DND-41 (cell line): ENCODE data around the gene GRIK2.

Experiments
- ATAC-seq: fragments of 200-7000 bp; cut with Tn5 transposase; 3 replicates; pipeline ENCODE4 v1.9.1; 2021; ENCODE audit warnings: low read depth; ENCODE audit not compliant: insufficient read depth
- DNase-seq: peaks from one replicate; pipeline ENCODE4 v3.0.0-alpha.2; 2020
- H2AFZ ChIP-seq: 2 replicates; pipeline ENCODE4 v1.6.0; 2012; ENCODE audit warnings: low read depth, low read length
- H3K27ac ChIP-seq: 2 replicates; pipeline ENCODE4 v1.5.1; 2012; ENCODE audit warnings: low read length, inconsistent platforms
- H3K27me3 ChIP-seq: fragments of 200-600 bp; sonication (generic); 2 replicates; pipeline ENCODE4 v1.6.0; 2012; ENCODE audit warnings: low read length, mild to moderate bottlenecking, inconsistent platforms; ENCODE audit not compliant: insufficient read depth, poor library complexity
- H3K36me3 ChIP-seq: 2 replicates; pipeline ENCODE4 v1.5.1; 2012; ENCODE audit warnings: low read length, inconsistent platforms; ENCODE audit not compliant: insufficient read depth
- H3K4me1 ChIP-seq: 2 replicates; pipeline ENCODE4 v1.5.1; 2012; ENCODE audit warnings: mild to moderate bottlenecking, low read length; ENCODE audit not compliant: insufficient read depth
- H3K4me2 ChIP-seq: 2 replicates; pipeline ENCODE4 v1.6.0; 2012; ENCODE audit warnings: mild to moderate bottlenecking, moderate library complexity, low read length, inconsistent platforms; ENCODE audit not compliant: insufficient read depth
- H3K4me3 ChIP-seq, 2 experiments: fragments of 200-600 bp in 1 of 2; shearing (Covaris generic) in 1 of 2; 2 replicates each; pipeline ENCODE4 v1.5.1; 2012 to 2016; ENCODE audit warnings: inconsistent platforms in 2 of 2, low read length in 2 of 2, mild to moderate bottlenecking in 2 of 2, low read depth in 1 of 2, moderate library complexity in 1 of 2
- H3K79me2 ChIP-seq: 2 replicates; pipeline ENCODE4 v1.6.0; 2012; ENCODE audit warnings: low read length, inconsistent platforms; ENCODE audit not compliant: insufficient read depth
- H3K9ac ChIP-seq: 2 replicates; pipeline ENCODE4 v1.6.0; 2012; ENCODE audit warnings: low read depth, mild to moderate bottlenecking, inconsistent platforms, low read length, moderate library complexity
- H3K9me3 ChIP-seq: 2 replicates; pipeline ENCODE4 v1.5.1; 2012; ENCODE audit warnings: low read length, moderate library complexity, mild to moderate bottlenecking, inconsistent platforms; ENCODE audit not compliant: insufficient read depth, severe bottlenecking
- H4K20me1 ChIP-seq: 2 replicates; pipeline ENCODE4 v1.6.0; 2012; ENCODE audit warnings: low read length; ENCODE audit not compliant: insufficient read depth
- EZH2 ChIP-seq: IDR thresholded peaks from 3 replicates; pipeline ENCODE4 v1.6.1; 2012; ENCODE audit warnings: borderline replicate concordance, low read depth, mild to moderate bottlenecking, moderate library complexity, low read length, inconsistent platforms; ENCODE audit not compliant: severe bottlenecking
- TF ChIP-seq, protein P1 (sequence below): IDR thresholded peaks from 2 replicates; pipeline ENCODE4 v1.5.1; 2012; ENCODE audit warnings: borderline replicate concordance, low read length, moderate library complexity, mild to moderate bottlenecking; ENCODE audit not compliant: poor library complexity, severe bottlenecking; ENCODE audit errors: extremely low read depth

The GRIK2 gene

GRCh38 chr6:102114402-102114801 lies 720.9 kb downstream of the GRIK2 start:
- H3K79me2 ChIP-seq, result no peaks in the 10 kb centered on the region
- no peaks in the 10 kb centered on the region for H3K27me3 ChIP-seq
- H3K27ac ChIP-seq, result no peak overlapping the region
- H3K4me3 ChIP-seq, result no peak overlapping the region
- no peak overlapping the region for H2AFZ ChIP-seq
- no peak overlapping the region for H3K4me2 ChIP-seq
- H3K4me1 ChIP-seq, result no peaks in the 10 kb centered on the region
- no peaks in the 10 kb centered on the region for H3K36me3 ChIP-seq
- H3K9ac ChIP-seq, result no peak overlapping the region
- no peaks in the 10 kb centered on the region for H4K20me1 ChIP-seq
- DNase-seq, result no peak
- no peak for TF ChIP-seq EZH2
- TF ChIP-seq, protein P1, sequence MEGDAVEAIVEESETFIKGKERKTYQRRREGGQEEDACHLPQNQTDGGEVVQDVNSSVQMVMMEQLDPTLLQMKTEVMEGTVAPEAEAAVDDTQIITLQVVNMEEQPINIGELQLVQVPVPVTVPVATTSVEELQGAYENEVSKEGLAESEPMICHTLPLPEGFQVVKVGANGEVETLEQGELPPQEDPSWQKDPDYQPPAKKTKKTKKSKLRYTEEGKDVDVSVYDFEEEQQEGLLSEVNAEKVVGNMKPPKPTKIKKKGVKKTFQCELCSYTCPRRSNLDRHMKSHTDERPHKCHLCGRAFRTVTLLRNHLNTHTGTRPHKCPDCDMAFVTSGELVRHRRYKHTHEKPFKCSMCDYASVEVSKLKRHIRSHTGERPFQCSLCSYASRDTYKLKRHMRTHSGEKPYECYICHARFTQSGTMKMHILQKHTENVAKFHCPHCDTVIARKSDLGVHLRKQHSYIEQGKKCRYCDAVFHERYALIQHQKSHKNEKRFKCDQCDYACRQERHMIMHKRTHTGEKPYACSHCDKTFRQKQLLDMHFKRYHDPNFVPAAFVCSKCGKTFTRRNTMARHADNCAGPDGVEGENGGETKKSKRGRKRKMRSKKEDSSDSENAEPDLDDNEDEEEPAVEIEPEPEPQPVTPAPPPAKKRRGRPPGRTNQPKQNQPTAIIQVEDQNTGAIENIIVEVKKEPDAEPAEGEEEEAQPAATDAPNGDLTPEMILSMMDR, result peak; percentile 31
- no peak for ATAC-seq
- H3K9me3 ChIP-seq, result no peaks in the 10 kb centered on the region

- Histone ChIP-seq H3K27ac (no peak overlapping the region), H2AFZ (no peak overlapping the region), H3K4me3 (no peak overlapping the region), H3K9ac (no peak overlapping the region), H3K4me2 (no peak overlapping the region), H3K36me3 (no peaks in the 10 kb centered on the region), H3K9me3 (no peaks in the 10 kb centered on the region), H3K79me2 (no peaks in the 10 kb centered on the region), H3K27me3 (no peaks in the 10 kb centered on the region), H4K20me1 (no peaks in the 10 kb centered on the region), H3K4me1 (no peaks in the 10 kb centered on the region)
- no peak for ATAC-seq
- no peak for TF ChIP-seq EZH2
- TF ChIP-seq, protein P1, result no peak
- DNase-seq, result no peak
Measured at GRCh38 chr6:102115911-102116310, 722.4 kb downstream of the GRIK2 start.

GRCh38 chr6:102118034-102118433 lies 724.5 kb downstream of the GRIK2 start:
- no peaks in the 10 kb centered on the region for H3K4me1 ChIP-seq
- no peak overlapping the region for H3K4me3 ChIP-seq
- no peaks in the 10 kb centered on the region for H3K36me3 ChIP-seq
- H3K27me3 ChIP-seq, result no peaks in the 10 kb centered on the region
- ATAC-seq (no peak), DNase-seq (no peak)
- no peak overlapping the region for H3K9ac ChIP-seq
- H3K4me2 ChIP-seq, result no peak overlapping the region
- H3K79me2 ChIP-seq, result no peaks in the 10 kb centered on the region
- H2AFZ ChIP-seq, result no peak overlapping the region
- H3K9me3 ChIP-seq, result no peaks in the 10 kb centered on the region
- TF ChIP-seq EZH2, result no peak
- TF ChIP-seq, protein P1, result no peak
- no peaks in the 10 kb centered on the region for H4K20me1 ChIP-seq
- H3K27ac ChIP-seq, result no peak overlapping the region
